AG09309 (cell line): Measurements from ENCODE around the gene ATP2C2.

Experiments used
- DNase-seq: peaks from one replicate; pipeline ENCODE4 v3.0.0-alpha.2; 2010; ENCODE audit warnings: low read depth
- H3K4me3 ChIP-seq: 2 replicates; pipeline ENCODE4 v1.5.1; 2011; ENCODE audit warnings: mild to moderate bottlenecking, low read depth, low read length, moderate library complexity; ENCODE audit not compliant: control insufficient read depth
- TF ChIP-seq, protein P1 (sequence below): IDR thresholded peaks from 2 replicates; pipeline ENCODE4 v1.5.1; 2011; ENCODE audit warnings: mild to moderate bottlenecking, low read depth, low read length, inconsistent platforms; ENCODE audit not compliant: insufficient read depth, control insufficient read depth; ENCODE audit errors: missing control alignments

The ATP2C2 gene

DNA sequence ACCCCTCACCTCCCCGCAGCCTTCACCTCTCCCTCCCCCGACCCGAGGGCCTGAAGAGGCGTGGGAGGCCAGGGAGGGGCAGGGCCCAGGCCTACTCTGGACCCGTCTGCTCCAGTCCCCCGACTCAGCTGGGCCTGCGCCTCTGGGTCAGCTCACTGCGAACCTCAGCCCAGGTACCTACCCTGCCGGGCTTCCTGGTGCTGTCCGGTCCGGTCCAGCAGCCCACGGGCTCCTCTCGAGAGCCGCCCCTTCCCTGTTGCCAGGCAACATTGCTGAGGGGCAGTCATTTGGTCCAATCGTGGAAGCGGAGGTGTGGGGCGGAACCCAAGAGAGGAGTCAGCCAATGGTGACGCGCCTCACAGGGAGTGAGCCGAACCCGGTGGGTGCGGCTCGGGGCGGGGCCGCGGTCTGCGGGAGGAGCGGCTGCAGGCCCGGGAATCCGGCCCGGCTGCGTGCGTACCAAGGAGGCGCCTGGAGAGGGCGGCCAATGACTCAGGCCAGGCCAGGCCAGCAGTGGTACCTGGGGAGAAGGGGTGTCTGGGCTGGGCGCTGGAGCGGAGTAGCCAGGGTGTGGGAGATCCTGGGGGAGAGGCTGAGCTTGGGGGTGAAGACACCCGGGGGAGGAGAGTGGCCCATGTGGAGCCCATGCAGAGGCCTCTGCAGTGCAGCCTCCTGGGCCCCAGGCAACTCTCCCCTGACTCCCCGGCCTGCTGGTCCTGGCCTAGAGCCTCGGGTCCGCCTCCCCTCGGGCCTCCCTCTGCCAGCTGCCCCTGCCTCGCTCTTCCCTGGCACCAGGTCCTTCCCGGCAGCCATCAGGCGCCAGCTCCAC lies 136.3 kb downstream of the ATP2C2 start, which contains the start of gene MEAK7:
MEAK7 (minus strand) TSS at position 240 of the 829 bp plus-strand sequence. CDS start 6,573 bp downstream, outside the sequence.
- peak; percentile 93 for DNase-seq
- TF ChIP-seq, protein P1, sequence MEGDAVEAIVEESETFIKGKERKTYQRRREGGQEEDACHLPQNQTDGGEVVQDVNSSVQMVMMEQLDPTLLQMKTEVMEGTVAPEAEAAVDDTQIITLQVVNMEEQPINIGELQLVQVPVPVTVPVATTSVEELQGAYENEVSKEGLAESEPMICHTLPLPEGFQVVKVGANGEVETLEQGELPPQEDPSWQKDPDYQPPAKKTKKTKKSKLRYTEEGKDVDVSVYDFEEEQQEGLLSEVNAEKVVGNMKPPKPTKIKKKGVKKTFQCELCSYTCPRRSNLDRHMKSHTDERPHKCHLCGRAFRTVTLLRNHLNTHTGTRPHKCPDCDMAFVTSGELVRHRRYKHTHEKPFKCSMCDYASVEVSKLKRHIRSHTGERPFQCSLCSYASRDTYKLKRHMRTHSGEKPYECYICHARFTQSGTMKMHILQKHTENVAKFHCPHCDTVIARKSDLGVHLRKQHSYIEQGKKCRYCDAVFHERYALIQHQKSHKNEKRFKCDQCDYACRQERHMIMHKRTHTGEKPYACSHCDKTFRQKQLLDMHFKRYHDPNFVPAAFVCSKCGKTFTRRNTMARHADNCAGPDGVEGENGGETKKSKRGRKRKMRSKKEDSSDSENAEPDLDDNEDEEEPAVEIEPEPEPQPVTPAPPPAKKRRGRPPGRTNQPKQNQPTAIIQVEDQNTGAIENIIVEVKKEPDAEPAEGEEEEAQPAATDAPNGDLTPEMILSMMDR, result no peak
- peak within 1 kb of the TSS; percentile 80 for H3K4me3 ChIP-seq

DNA sequence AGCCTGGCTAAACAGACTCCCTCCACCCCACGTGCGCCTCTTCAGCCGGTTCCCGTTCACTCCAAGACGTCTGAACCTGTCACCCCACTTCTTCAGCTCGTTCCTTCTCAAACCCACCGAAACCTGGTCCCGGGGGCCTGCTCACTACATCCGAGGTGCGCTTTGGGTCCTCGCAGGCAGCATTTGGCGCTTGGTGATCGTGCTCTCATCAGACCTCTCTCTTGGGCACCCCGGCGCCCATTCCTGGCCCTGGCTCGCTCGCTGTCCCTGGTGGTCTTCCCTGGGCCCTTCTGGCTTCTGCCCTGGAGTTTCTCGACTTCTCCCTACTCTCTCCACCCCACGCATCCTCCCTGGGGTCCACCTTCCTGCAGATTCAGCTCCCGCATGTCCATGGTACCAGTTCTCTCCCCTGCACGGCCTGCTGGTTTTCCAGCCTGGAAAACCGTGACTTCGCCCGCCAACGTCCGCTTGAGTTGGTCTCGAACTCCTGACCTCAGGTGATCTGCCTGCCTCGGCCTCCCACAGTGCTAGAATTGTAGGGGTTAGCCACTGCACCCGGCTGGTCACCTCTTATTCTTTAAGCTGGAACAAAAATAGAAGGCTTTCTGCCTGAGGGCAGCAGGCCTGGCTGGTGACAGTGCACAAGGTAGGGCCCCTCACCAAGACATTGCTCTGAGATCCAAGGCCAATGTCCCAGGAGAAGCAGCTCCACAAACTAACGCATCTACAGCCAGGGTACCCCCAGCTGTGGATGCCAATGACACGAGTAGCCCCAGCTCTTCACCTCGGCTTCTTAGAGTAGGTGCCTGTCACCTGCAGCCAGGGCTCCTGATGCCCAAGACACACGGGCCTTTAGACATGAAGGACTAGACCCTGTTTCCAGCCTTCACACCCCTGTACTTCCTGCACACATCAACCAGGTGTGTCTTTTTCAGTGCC lies 137.2 kb downstream of the ATP2C2 start:
- H3K4me3 ChIP-seq, result peak overlapping the region; percentile 34
- TF ChIP-seq, protein P1, result no peak
- no peak for DNase-seq

DNA sequence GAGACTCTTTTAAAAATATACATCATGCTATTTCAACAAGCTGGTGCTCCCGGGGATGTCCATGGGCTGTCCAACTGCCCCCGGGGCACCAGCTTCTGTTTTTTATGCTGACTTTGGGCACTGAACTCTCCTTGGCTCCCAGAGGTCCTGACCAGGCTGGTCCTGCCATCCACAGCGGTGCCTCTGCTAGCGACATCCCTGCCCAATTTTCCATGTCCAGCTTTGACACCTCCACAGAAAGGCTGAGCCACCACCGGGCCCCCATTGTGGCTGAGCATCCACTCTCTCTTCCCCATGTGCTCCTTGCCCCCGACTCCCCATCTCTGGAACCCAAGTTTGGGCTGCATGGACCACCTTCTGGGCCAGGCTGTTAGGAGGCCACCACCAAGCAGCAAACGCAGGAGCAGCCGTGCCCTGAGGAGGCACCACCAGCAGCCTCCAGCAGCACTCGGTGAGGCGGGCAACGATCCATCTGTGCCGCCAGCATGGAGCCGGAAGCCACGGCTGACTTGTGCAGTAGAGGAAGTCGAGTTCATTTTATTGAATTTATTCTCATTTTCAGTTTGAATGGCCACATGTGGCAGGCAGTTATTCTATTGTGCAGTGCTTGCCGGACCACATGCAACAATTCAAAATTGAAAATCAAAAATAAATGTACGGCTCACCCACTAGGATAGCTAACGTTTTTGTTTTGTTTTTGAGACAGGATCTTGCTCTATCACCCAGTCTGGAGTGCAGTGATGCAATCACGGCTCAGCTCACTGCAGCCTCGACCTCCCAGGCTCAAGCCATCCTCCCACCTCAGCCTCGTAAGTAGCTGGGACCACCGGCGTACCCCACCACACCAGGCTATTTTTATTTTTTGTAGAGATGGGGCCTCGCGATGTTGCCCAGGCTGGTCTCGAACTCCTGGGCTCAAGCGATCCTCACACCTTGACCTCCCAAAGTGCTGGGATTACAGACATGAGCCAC lies 139.0 kb downstream of the ATP2C2 start:
- TF ChIP-seq, protein P1, result no peak
- DNase-seq, result no peak
- H3K4me3 ChIP-seq, result no peak overlapping the region

DNA sequence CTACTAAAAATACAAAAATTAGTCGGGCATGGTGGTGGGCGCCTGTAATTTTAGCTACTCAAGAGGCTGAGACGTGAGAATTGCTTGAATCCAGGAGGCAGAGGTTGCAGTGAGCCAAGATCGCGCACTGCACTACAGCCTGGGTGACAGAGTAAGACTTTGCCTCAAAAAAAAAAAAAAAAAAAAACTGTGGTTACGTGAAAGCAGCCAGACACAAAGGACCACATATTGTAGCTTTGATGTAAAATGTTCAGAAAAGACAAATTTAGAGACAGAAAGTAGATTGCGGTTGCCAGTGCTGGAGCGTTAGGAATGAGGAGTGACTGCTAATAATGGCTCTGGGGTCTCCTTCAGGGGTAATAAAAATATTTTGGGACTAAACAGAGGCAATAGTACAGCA lies 140.2 kb downstream of the ATP2C2 start:
- TF ChIP-seq, protein P1, result no peak
- no peak overlapping the region for H3K4me3 ChIP-seq
- DNase-seq, result no peak

DNA sequence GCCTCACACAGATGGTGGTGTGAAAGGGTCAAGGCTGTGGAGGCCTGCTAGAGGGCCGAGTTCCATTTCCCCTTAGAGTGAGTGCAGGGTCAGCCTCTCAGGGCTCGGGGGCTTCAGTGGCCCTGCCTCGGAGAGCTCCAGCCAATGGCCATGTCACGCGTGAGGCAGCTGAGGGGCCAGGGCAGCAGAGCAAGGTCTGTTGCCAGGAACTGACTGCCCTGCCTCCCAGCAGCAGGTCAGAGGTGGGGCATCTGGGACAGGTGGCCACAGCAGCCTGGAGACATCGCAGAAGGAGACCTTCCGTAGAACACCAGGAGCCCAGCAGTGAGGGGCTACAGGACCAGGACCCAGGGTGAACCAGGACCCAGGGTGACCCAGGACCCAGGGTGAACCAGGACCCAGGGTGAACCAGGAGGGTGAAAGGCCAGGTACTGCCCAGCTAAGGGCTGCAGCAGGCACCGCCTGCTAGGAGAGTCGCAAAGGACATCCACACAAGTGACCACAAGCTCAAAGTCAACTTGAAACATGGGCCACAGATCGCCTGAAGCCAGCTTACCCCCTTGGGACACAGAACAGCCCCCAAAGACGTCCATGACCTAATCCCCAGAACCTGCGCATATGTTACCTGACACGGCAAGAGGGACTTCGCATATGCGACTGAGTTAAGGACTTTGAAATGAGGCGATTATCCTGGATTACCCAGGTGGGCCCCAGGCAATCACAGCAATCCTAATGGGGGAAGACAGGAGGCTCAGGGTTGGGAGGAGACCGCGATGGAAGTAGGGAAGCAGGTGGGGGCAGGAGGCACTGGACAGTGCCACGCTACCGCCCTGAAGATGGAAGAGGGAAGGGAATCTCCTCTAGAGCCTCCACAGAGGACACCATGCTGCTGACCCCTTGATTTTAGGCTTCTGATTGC lies 141.0 kb downstream of the ATP2C2 start:
- DNase-seq, result no peak

More for the DNA sequence above, 141.0 kb downstream of the ATP2C2 start:
- no peak overlapping the region for H3K4me3 ChIP-seq
- TF ChIP-seq, protein P1, result no peak
